ENCODE results near the gene IRF4. TPM values are rescaled to one million over a fixed set of nuclear protein-coding genes. Genes with fewer than 3 reads are reported as not detected.

The IRF4 gene
- total and polyA plus RNA-seq, 2 donors (not counting 1 experiment from before 2014, with no cell fraction given) = 75.7 to 142 TPM

DNA sequence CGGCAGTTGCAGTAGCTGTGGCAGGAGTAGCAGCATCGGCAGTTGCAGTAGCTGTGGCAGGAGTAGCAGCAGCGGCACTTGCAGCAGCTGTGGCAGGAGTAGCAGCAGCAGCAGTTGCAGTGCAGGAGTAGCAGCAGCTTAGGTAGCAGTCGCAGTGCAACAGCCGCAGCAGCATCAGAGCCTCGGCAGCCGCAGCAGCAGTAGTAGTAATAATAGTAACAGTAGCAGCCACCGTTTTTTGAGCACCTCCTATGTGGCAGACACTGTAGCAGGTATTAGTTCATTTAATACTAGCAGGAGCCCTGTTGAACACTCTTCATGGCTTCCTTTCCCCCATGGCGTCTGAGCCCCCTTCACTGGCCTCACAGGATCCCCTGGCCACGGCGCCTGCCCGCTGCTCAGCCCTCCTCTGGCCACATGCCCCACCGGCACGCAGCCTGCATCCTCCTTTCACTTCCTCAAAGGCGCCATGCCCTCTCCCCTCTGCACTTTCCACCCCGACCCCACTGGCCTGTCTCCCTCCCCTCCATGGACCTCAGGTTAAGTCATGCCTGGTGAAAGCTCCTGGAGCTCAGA lies 19.1 kb upstream of the IRF4 start:
- Mint-ChIP-seq H3K4me1 (peaks cover 27% of the 10 kb centered on the region), H3K4me3 (peak overlapping the region; percentile 81), H3K27ac (peak overlapping the region; percentile 61), H3K27me3 (peaks cover 13% of the 10 kb centered on the region), H3K9me3 (ENCODE audit: insufficient read depth) (no peaks in the 10 kb centered on the region)
- H3K27ac ChIP-seq (ENCODE audit: low read length in 2 of 2) = no peak overlapping the region
- H3K4me3 ChIP-seq (ENCODE audit: control extremely low read depth in 1 of 5, extremely low read depth in 1 of 5, insufficient read depth in 1 of 5, low read depth in 2 of 5, low read length in 4 of 5) = peak overlapping the region in 3 of 5 experiments; percentile 24 to 32 (median 25)
- H2AFZ ChIP-seq (ENCODE audit: insufficient read depth, low read depth, low read length, poor library complexity, severe bottlenecking) = no peak overlapping the region
- peak overlapping the region; percentile 72 for H3K4me2 ChIP-seq (replicated peaks; ENCODE audit: low read depth, low read length, poor library complexity, severe bottlenecking)
- TF ChIP-seq, protein P1, sequence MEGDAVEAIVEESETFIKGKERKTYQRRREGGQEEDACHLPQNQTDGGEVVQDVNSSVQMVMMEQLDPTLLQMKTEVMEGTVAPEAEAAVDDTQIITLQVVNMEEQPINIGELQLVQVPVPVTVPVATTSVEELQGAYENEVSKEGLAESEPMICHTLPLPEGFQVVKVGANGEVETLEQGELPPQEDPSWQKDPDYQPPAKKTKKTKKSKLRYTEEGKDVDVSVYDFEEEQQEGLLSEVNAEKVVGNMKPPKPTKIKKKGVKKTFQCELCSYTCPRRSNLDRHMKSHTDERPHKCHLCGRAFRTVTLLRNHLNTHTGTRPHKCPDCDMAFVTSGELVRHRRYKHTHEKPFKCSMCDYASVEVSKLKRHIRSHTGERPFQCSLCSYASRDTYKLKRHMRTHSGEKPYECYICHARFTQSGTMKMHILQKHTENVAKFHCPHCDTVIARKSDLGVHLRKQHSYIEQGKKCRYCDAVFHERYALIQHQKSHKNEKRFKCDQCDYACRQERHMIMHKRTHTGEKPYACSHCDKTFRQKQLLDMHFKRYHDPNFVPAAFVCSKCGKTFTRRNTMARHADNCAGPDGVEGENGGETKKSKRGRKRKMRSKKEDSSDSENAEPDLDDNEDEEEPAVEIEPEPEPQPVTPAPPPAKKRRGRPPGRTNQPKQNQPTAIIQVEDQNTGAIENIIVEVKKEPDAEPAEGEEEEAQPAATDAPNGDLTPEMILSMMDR (IDR thresholded peaks at IDR 0.05) = no peak
- no peak for TF ChIP-seq EZH2 (IDR thresholded peaks at IDR 0.05; ENCODE audit: borderline replicate concordance, insufficient read depth, low read depth, low read length, poor library complexity, severe bottlenecking)
- H3K79me2 ChIP-seq (ENCODE audit: control insufficient read depth, insufficient read depth, low read length) = no peaks in the 10 kb centered on the region
- ChIA-PET POLR2A (interaction anchor here (0.6 to 2.2 kb wide), 2 partner anchors 20 to 154 kb away, joined by 3 to 7 read pairs; no protein-coding TSS in a partner anchor), CTCF (interaction anchor here (1.0 to 1.2 kb wide), 3 partner anchors 15 to 31 kb away, joined by 3 to 4 read pairs (median 4); partner anchors contain the start of gene IRF4)
- H3K36me3 ChIP-seq (replicated peaks in 1 of 2; ENCODE audit: control extremely low read depth in 1 of 2, control insufficient read depth in 1 of 2, extremely low read depth in 1 of 2, insufficient read depth in 2 of 2, low read length in 1 of 2) = no peaks in the 10 kb centered on the region
- DNase-seq = peak; percentile 58
- WGBS (ENCODE audit: insufficient coverage) = 51% methylated on average over 16 of the region's 16 CpGs
- H3K9me3 ChIP-seq (ENCODE audit: control extremely low read depth in 1 of 3, control insufficient read depth in 2 of 3, insufficient read depth in 1 of 3, low read length in 2 of 3) = peaks cover 0 to 27% (median 0%) of the 10 kb centered on the region in 3 donors
- H3K27me3 ChIP-seq (replicated peaks in 1 of 4; ENCODE audit: control extremely low read depth in 1 of 4, control insufficient read depth in 3 of 4, insufficient read depth in 4 of 4, low read length in 3 of 4) = peaks cover 0 to 2% (median 0%) of the 10 kb centered on the region in 4 experiments
- peak overlapping the region; percentile 15 for H3K9ac ChIP-seq (ENCODE audit: low read length)
- intact Hi-C loops (cut with micrococcal nuclease) = no loop called here
- H3K4me1 ChIP-seq (ENCODE audit: control insufficient read depth in 2 of 2, insufficient read depth in 2 of 2, low read length in 2 of 2) = peaks cover 26 to 30% of the 10 kb centered on the region in 2 donors
- no peaks in the 10 kb centered on the region for H4K20me1 ChIP-seq (ENCODE audit: control insufficient read depth, insufficient read depth, low read length, poor library complexity, severe bottlenecking)
- peak; percentile 77 for ATAC-seq (ENCODE audit: low read depth)

DNA sequence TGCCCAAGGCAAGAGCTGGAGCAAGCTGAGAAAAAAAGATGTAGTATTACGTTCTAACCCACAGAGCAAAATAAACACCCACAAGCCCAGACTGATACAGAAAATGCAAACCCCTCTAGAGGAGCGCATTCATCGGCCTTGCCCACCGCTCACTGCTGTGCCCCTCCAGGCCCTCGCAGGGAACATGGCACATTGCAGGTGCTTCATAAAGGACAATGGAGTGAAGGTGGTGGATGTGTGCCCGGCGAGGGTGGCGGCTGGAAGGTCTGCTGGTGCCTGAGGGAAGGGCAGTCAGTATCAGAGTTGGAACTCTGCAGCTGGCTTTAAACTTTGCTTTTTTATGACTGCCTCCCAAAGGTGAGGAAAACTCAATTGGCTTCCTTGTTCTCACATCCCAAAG lies 18.5 kb upstream of the IRF4 start:
- Histone ChIP-seq H3K4me2 (replicated peaks; ENCODE audit: low read depth, low read length, poor library complexity, severe bottlenecking) (peak overlapping the region; percentile 72), H2AFZ (ENCODE audit: insufficient read depth, low read depth, low read length, poor library complexity, severe bottlenecking) (no peak overlapping the region), H3K4me3 (ENCODE audit: control extremely low read depth in 1 of 5, extremely low read depth in 1 of 5, insufficient read depth in 1 of 5, low read depth in 2 of 5, low read length in 4 of 5) (no peak overlapping the region), H3K9me3 (ENCODE audit: control extremely low read depth in 1 of 3, control insufficient read depth in 2 of 3, insufficient read depth in 1 of 3, low read length in 2 of 3) (peaks cover 0 to 30% (median 0%) of the 10 kb centered on the region in 3 donors), H4K20me1 (ENCODE audit: control insufficient read depth, insufficient read depth, low read length, poor library complexity, severe bottlenecking) (no peaks in the 10 kb centered on the region), H3K27ac (ENCODE audit: low read length in 2 of 2) (no peak overlapping the region), H3K4me1 (ENCODE audit: control insufficient read depth in 2 of 2, insufficient read depth in 2 of 2, low read length in 2 of 2) (peaks cover 33 to 36% of the 10 kb centered on the region in 2 donors), H3K9ac (ENCODE audit: low read length) (peak overlapping the region; percentile 15), H3K79me2 (ENCODE audit: control insufficient read depth, insufficient read depth, low read length) (no peaks in the 10 kb centered on the region), H3K36me3 (replicated peaks in 1 of 2; ENCODE audit: control extremely low read depth in 1 of 2, control insufficient read depth in 1 of 2, extremely low read depth in 1 of 2, insufficient read depth in 2 of 2, low read length in 1 of 2) (no peaks in the 10 kb centered on the region), H3K27me3 (replicated peaks in 1 of 4; ENCODE audit: control extremely low read depth in 1 of 4, control insufficient read depth in 3 of 4, insufficient read depth in 4 of 4, low read length in 3 of 4) (peaks cover 0 to 2% (median 0%) of the 10 kb centered on the region in 4 experiments)
- intact Hi-C loops (cut with micrococcal nuclease) = no loop called here
- no peak for DNase-seq
- Mint-ChIP-seq H3K4me3 (peak overlapping the region; percentile 81), H3K27me3 (peaks cover 13% of the 10 kb centered on the region), H3K9me3 (ENCODE audit: insufficient read depth) (no peaks in the 10 kb centered on the region), H3K4me1 (peaks cover 33% of the 10 kb centered on the region), H3K27ac (peak overlapping the region; percentile 61)
- ChIA-PET POLR2A (interaction anchor here (0.6 to 2.2 kb wide), 2 partner anchors 19 to 155 kb away, joined by 3 to 7 read pairs; no protein-coding TSS in a partner anchor), CTCF (interaction anchor here (1.0 to 1.2 kb wide), 3 partner anchors 15 to 32 kb away, joined by 3 to 4 read pairs (median 4); partner anchors contain the start of gene IRF4)
- 87% methylated on average over 8 of the region's 8 CpGs for WGBS (ENCODE audit: insufficient coverage)
- ATAC-seq (ENCODE audit: low read depth) = no peak
- TF ChIP-seq, protein P1 (IDR thresholded peaks at IDR 0.05) = no peak
- TF ChIP-seq EZH2 (IDR thresholded peaks at IDR 0.05; ENCODE audit: borderline replicate concordance, insufficient read depth, low read depth, low read length, poor library complexity, severe bottlenecking) = no peak

Data from B cell (primary cell).